ENCODE measurements around the gene CACNG8.

The CACNG8 gene

GRCh38 chr19:53951436-53951835, 11.3 kb upstream of the CACNG8 start:
- H2AFZ ChIP-seq (ENCODE audit: low read length), result no peak overlapping the region
- H3K4me1 ChIP-seq (ENCODE audit: insufficient read depth, low read length, severe bottlenecking), result no peaks in the 10 kb centered on the region
- no peak overlapping the region for H3K9ac ChIP-seq (ENCODE audit: low read length)
- H3K4me3 ChIP-seq (ENCODE audit: low read depth, low read length, poor library complexity, severe bottlenecking), result no peak overlapping the region
- TF ChIP-seq CTCF (IDR thresholded peaks at IDR 0.05; ENCODE audit: low read length) (no peak), EZH2 (IDR thresholded peaks at IDR 0.05; ENCODE audit: borderline replicate concordance, low read length) (no peak)
- no peak overlapping the region for H3K27ac ChIP-seq (ENCODE audit: low read depth, low read length, poor library complexity, severe bottlenecking)
- H3F3A ChIP-seq (ENCODE audit: insufficient read depth, low read length), result no peaks in the 10 kb centered on the region
- no peaks in the 10 kb centered on the region for H4K20me1 ChIP-seq (ENCODE audit: insufficient read depth, low read length)
- H3K4me2 ChIP-seq (ENCODE audit: low read length), result no peak overlapping the region
- no peaks in the 10 kb centered on the region for H3K9me3 ChIP-seq (ENCODE audit: low read length)
- no peaks in the 10 kb centered on the region for H3K27me3 ChIP-seq (ENCODE audit: insufficient read depth, low read length)
- H3K9me2 ChIP-seq (ENCODE audit: low read depth, low read length), result no peaks in the 10 kb centered on the region
- no peaks in the 10 kb centered on the region for H3K79me2 ChIP-seq (ENCODE audit: insufficient read depth, low read length)
- no peaks in the 10 kb centered on the region for H3K36me3 ChIP-seq (ENCODE audit: insufficient read depth, low read length)

- H4K20me1 ChIP-seq (ENCODE audit: insufficient read depth, low read length), result no peaks in the 10 kb centered on the region
- no peaks in the 10 kb centered on the region for H3K9me3 ChIP-seq (ENCODE audit: low read length)
- H3K36me3 ChIP-seq (ENCODE audit: insufficient read depth, low read length), result no peaks in the 10 kb centered on the region
- no peak overlapping the region for H3K4me2 ChIP-seq (ENCODE audit: low read length)
- H3K27me3 ChIP-seq (ENCODE audit: insufficient read depth, low read length), result no peaks in the 10 kb centered on the region
- no peak overlapping the region for H3K9ac ChIP-seq (ENCODE audit: low read length)
- no peaks in the 10 kb centered on the region for H3K9me2 ChIP-seq (ENCODE audit: low read depth, low read length)
- H3K27ac ChIP-seq (ENCODE audit: low read depth, low read length, poor library complexity, severe bottlenecking), result no peak overlapping the region
- H3K4me1 ChIP-seq (ENCODE audit: insufficient read depth, low read length, severe bottlenecking), result no peaks in the 10 kb centered on the region
- TF ChIP-seq EZH2 (IDR thresholded peaks at IDR 0.05; ENCODE audit: borderline replicate concordance, low read length) (no peak), CTCF (IDR thresholded peaks at IDR 0.05; ENCODE audit: low read length) (no peak)
- no peaks in the 10 kb centered on the region for H3K79me2 ChIP-seq (ENCODE audit: insufficient read depth, low read length)
- no peaks in the 10 kb centered on the region for H3F3A ChIP-seq (ENCODE audit: insufficient read depth, low read length)
- H3K4me3 ChIP-seq (ENCODE audit: low read depth, low read length, poor library complexity, severe bottlenecking), result no peak overlapping the region
- no peak overlapping the region for H2AFZ ChIP-seq (ENCODE audit: low read length)
Observed at GRCh38 chr19:53951947-53952346, 10.8 kb upstream of the CACNG8 start.

- Histone ChIP-seq H3K4me3 (ENCODE audit: low read depth, low read length, poor library complexity, severe bottlenecking) (no peak overlapping the region), H3F3A (ENCODE audit: insufficient read depth, low read length) (no peaks in the 10 kb centered on the region), H3K36me3 (ENCODE audit: insufficient read depth, low read length) (no peaks in the 10 kb centered on the region), H3K9me2 (ENCODE audit: low read depth, low read length) (no peaks in the 10 kb centered on the region), H4K20me1 (ENCODE audit: insufficient read depth, low read length) (no peaks in the 10 kb centered on the region), H3K9me3 (ENCODE audit: low read length) (no peaks in the 10 kb centered on the region), H2AFZ (ENCODE audit: low read length) (no peak overlapping the region), H3K4me2 (ENCODE audit: low read length) (no peak overlapping the region), H3K27me3 (ENCODE audit: insufficient read depth, low read length) (no peaks in the 10 kb centered on the region), H3K79me2 (ENCODE audit: insufficient read depth, low read length) (no peaks in the 10 kb centered on the region), H3K9ac (ENCODE audit: low read length) (no peak overlapping the region), H3K4me1 (ENCODE audit: insufficient read depth, low read length, severe bottlenecking) (no peaks in the 10 kb centered on the region), H3K27ac (ENCODE audit: low read depth, low read length, poor library complexity, severe bottlenecking) (no peak overlapping the region)
- TF ChIP-seq EZH2 (IDR thresholded peaks at IDR 0.05; ENCODE audit: borderline replicate concordance, low read length), result no peak
- no peak for TF ChIP-seq CTCF (IDR thresholded peaks at IDR 0.05; ENCODE audit: low read length)
Observed at GRCh38 chr19:53953383-53953782, 9.4 kb upstream of the CACNG8 start.

Measured in OCI-LY1 (cell line).